Measurements from ENCODE around the gene TSPEAR. TPM values are rescaled to one million over a fixed set of nuclear protein-coding genes. Genes with fewer than 3 reads are reported as not detected.

The TSPEAR gene
- total RNA-seq, 1 experiment from 2014 or later = 0.32 TPM

GRCh38 chr21:44626262-44626661 lies 85.1 kb downstream of the TSPEAR start:
- Mint-ChIP-seq H3K36me3 (ENCODE audit: insufficient read depth, unreplicated experiment) (no peaks in the 10 kb centered on the region), H3K27ac (ENCODE audit: unreplicated experiment) (no peak overlapping the region), H3K4me3 (ENCODE audit: unreplicated experiment) (no peak overlapping the region), H3K9me3 (ENCODE audit: unreplicated experiment) (peaks cover 48% of the 10 kb centered on the region), H3K27me3 (ENCODE audit: insufficient read depth, unreplicated experiment) (no peaks in the 10 kb centered on the region), H3K4me1 (ENCODE audit: low read depth, unreplicated experiment) (no peaks in the 10 kb centered on the region)
- intact Hi-C loops (cut with micrococcal nuclease; ENCODE audit: unreplicated experiment) = no loop called here
- POLR2A ChIA-PET = no interaction called here
- no TSS peak for BruUV-seq (replicated peaks)
- H3K9me3 ChIP-seq = peaks cover 12% of the 10 kb centered on the region; the same call in 1 of the 2 replicates
- no peaks in the 10 kb centered on the region for H3K27me3 ChIP-seq (replicated peaks; ENCODE audit: control insufficient read depth, insufficient read depth, low read length)
- CTCF ChIA-PET = no interaction called here
- no peaks in the 10 kb centered on the region for H3K4me1 ChIP-seq
- TF ChIP-seq CTCF (IDR thresholded peaks at IDR 0.05; ENCODE audit: insufficient read depth in 1 of 2, low read depth in 1 of 2, low read length in 1 of 2, severe bottlenecking in 1 of 2, unreplicated experiment in 1 of 2) = no peak
- no peak overlapping the region for H3K4me3 ChIP-seq (ENCODE audit: low read depth, low read length)
- no peak for DNase-seq
- H3K36me3 ChIP-seq (ENCODE audit: control insufficient read depth, insufficient read depth, low read length) = no peaks in the 10 kb centered on the region

- CTCF ChIA-PET = no interaction called here
- intact Hi-C loops (cut with micrococcal nuclease; ENCODE audit: unreplicated experiment) = no loop called here
Measured at GRCh38 chr21:44625756-44626155, 85.6 kb downstream of the TSPEAR start.

GRCh38 chr21:44623575-44623974 lies 87.8 kb downstream of the TSPEAR start:
- CTCF ChIA-PET = no interaction called here
- intact Hi-C loops (cut with micrococcal nuclease; ENCODE audit: unreplicated experiment) = no loop called here

More at GRCh38 chr21:44625756-44626155, 85.6 kb downstream of the TSPEAR start:
- POLR2A ChIA-PET = no interaction called here
- Histone ChIP-seq H3K9me3 (peaks cover 14% of the 10 kb centered on the region), H3K4me1 (no peaks in the 10 kb centered on the region), H3K27me3 (replicated peaks; ENCODE audit: control insufficient read depth, insufficient read depth, low read length) (no peaks in the 10 kb centered on the region), H3K36me3 (ENCODE audit: control insufficient read depth, insufficient read depth, low read length) (no peaks in the 10 kb centered on the region), H3K4me3 (ENCODE audit: low read depth, low read length) (no peak overlapping the region)
- no TSS peak for BruUV-seq (replicated peaks)
- Mint-ChIP-seq H3K9me3 (ENCODE audit: unreplicated experiment) (peaks cover 46% of the 10 kb centered on the region), H3K36me3 (ENCODE audit: insufficient read depth, unreplicated experiment) (no peaks in the 10 kb centered on the region), H3K27ac (ENCODE audit: unreplicated experiment) (no peak overlapping the region), H3K4me1 (ENCODE audit: low read depth, unreplicated experiment) (no peaks in the 10 kb centered on the region), H3K27me3 (ENCODE audit: insufficient read depth, unreplicated experiment) (no peaks in the 10 kb centered on the region), H3K4me3 (ENCODE audit: unreplicated experiment) (no peak overlapping the region)
- no peak for DNase-seq
- no peak for TF ChIP-seq CTCF (IDR thresholded peaks at IDR 0.05; ENCODE audit: insufficient read depth in 1 of 2, low read depth in 1 of 2, low read length in 1 of 2, severe bottlenecking in 1 of 2, unreplicated experiment in 1 of 2)

More at GRCh38 chr21:44623575-44623974, 87.8 kb downstream of the TSPEAR start:
- Histone ChIP-seq H3K4me3 (ENCODE audit: low read depth, low read length) (no peak overlapping the region), H3K27me3 (replicated peaks; ENCODE audit: control insufficient read depth, insufficient read depth, low read length) (no peaks in the 10 kb centered on the region), H3K36me3 (ENCODE audit: control insufficient read depth, insufficient read depth, low read length) (no peaks in the 10 kb centered on the region), H3K4me1 (no peaks in the 10 kb centered on the region), H3K9me3 (peaks cover 24% of the 10 kb centered on the region)
- H3K36me3 Mint-ChIP-seq (ENCODE audit: insufficient read depth, unreplicated experiment) = no peaks in the 10 kb centered on the region
- POLR2A ChIA-PET = no interaction called here
- no peak overlapping the region for H3K4me3 Mint-ChIP-seq (ENCODE audit: unreplicated experiment)
- no peak for DNase-seq
- H3K27ac Mint-ChIP-seq (ENCODE audit: unreplicated experiment) = no peak overlapping the region
- BruUV-seq (replicated peaks) = no TSS peak
- peaks cover 54% of the 10 kb centered on the region for H3K9me3 Mint-ChIP-seq (ENCODE audit: unreplicated experiment)
- no peaks in the 10 kb centered on the region for H3K4me1 Mint-ChIP-seq (ENCODE audit: low read depth, unreplicated experiment)
- TF ChIP-seq CTCF (IDR thresholded peaks at IDR 0.05; ENCODE audit: insufficient read depth in 1 of 2, low read depth in 1 of 2, low read length in 1 of 2, severe bottlenecking in 1 of 2, unreplicated experiment in 1 of 2) = no peak
- no peaks in the 10 kb centered on the region for H3K27me3 Mint-ChIP-seq (ENCODE audit: insufficient read depth, unreplicated experiment)

Data from Caco-2 (cell line).